Measurements from ENCODE around the gene RBM20.
"Not testable (repeated sequence)": the region's sequence is repeated elsewhere in the genome, so short reads cannot be mapped to it uniquely, and the experiment has no call there.

RBM20 gene

DNA sequence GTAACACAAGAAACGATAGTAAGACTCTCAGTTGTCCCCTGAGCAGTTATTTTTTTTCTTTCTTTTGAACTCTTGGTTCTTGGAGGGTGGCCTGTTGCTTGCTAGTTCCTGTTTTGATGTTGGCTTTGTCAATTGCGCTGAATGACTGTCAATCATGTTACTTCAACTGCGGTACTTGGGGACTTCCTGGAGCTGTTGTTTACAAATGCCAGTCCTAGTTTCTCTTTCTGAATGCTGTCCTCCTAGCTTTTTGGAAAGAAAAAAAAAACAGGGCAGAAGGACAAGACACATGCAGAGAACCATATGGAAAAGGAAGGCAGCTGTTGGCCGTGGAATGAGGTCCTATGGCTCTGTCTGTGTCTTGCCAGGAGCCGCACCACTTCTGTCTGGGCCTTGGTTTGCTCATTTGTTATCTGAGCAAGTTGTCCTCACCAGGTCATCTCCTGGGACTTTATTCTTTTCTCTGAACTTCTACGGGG is 220.6 kb downstream of the RBM20 start:
- DNase-seq (ENCODE audit: extremely low read depth in 1 of 2, low read depth in 1 of 2): no peak

DNA sequence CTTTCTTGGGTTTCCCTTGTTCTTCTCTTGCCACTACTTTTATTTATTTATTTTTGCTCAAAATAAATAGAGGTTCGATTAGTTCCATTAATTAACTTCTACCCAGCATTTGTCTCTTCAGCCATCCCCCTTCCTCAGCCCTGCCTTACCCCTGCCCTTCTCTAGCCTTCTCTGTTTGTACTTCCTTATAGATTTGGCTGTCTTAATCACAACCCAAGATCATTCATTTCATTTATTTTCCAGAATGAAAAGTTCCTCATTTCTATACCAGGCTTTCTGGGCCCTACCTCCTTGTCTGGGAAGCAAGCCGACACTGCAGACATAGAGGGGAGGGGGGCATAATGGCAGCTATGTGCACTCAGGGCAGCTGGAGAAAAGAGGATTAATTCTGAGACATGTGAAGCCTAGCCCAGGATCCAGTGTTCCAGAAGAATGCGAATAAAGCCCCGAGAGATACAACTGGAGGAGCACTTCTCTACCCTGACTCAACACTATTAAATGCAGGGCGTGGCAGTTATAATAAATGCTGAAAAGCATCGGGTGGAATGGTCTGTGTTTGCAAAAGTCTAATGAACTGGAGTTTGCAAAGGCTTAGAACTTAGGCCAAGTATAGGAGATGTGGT is 221.2 kb downstream of the RBM20 start:
- DNase-seq (ENCODE audit: extremely low read depth in 1 of 2, low read depth in 1 of 2): no peak

DNA sequence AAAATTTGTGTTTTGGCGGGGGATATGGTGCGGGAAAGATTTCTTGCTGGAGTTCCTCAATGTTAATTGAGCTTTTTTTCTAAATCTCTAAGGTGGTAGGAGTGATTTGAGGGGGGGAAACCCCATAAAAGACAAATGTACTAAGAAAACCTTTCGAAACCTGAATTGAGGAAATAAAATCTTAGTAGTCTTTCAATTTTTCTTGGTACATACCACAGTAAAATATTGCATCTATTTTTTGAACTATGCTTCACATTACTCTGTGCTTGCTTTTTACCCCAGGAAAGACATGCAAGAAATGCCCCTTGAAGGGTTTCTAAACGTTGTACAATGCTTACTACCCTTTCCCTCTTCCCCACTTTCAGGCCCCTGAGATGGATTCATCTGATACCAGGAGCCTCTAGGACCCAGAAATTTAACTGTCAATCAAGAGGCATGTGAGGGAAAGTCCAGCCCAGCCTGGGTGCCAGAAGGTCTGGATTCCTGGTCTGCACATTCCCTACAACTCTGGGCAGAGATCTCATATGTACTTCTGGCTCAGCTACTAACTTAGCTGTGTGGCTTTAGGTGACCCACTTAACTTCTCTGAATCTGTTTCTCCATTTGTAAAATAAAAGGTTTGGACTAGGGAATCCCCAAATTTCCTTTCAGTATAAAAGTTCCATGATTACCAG is 221.8 kb downstream of the RBM20 start:
- no peak for DNase-seq (ENCODE audit: extremely low read depth in 1 of 2, low read depth in 1 of 2)

DNA sequence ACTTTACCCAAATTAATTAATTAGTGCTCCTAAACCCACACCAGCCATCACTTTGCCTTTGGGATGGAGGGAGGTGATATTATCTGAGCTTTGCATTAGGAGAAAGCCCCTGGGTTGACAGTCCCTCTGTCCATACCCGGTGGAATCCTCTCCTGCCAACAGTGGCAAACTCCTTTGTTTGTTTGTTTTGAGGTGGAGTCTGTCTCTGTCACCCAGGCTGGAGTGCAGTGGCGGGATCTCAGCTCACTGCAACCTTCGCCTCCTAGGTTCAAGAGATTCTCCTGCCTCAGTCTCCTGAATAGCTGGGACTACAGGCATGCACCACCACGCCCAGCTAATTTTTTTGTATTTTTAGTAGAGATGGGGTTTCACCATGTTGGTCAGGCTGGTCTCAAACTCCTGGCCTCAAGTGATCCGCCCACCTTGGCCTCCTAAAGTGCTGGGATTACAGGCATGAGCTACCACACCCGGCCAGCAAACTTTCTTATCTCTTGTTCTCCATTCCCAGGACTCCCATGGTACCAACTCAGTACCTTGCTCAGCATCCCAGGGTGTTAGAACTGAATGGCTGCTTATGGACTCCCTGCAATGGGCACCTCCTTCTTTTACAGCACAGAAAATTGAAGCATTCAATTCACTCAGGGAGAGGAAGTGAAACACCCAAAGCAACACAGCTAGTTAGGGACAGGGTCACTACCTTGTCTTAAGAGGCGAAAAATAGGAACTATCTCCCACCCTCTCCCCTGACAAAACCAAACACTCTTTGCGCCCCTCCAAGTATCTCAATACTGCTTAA is 223.1 kb downstream of the RBM20 start:
- not testable (repeated sequence) for DNase-seq (ENCODE audit: extremely low read depth in 1 of 2, low read depth in 1 of 2)

DNA sequence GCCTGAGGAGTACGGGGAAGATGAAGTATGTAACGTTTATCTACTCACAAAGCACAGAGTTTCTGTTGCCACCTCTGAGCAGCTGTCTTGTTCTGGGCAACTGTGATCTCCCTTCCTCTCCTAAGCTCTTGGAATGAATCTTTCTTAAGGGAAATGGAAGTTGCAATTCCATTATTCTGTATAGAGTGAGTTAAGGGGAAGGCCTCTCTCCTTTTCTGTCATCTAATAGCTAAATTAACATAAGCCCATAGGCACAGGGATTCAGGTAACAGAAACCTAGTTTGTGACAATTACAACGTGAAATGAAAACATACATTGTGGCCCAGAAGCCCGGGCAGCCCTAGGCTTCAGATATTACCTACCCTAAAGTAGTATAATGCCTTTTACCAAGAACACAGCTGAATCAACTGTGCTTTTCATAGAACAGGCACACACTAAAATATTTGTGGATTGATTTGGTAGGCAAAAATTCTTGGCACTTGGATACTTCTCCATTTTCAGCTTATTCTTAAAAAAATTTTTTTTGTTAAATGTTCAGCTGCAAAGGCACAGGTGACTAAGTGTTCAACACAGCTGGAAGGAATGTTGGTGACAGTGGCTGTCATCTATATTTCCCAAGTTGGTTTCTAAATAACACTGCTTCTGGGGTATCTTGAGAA is 223.8 kb downstream of the RBM20 start:
- no peak for DNase-seq (ENCODE audit: extremely low read depth in 1 of 2, low read depth in 1 of 2)

DNA sequence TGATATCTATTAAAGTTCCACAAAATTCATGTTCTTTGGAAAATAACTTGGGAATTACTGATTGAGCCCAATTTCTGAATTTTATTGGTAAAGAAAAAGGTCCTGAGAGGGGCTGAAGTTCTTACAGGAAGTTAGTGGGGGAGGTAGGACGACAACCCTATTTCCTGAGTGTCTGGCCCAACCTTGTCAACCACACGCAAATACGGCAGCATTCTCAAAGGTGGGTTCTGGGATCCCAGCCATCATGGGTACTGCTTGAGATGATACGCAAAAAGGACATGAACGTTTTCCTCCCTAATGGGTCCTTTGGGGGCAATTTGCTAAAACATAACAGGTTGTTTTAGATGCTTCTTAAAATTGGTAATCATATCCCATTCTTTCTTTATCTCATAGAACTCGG is 224.8 kb downstream of the RBM20 start:
- DNase-seq (ENCODE audit: extremely low read depth in 1 of 2, low read depth in 1 of 2): no peak

DNA sequence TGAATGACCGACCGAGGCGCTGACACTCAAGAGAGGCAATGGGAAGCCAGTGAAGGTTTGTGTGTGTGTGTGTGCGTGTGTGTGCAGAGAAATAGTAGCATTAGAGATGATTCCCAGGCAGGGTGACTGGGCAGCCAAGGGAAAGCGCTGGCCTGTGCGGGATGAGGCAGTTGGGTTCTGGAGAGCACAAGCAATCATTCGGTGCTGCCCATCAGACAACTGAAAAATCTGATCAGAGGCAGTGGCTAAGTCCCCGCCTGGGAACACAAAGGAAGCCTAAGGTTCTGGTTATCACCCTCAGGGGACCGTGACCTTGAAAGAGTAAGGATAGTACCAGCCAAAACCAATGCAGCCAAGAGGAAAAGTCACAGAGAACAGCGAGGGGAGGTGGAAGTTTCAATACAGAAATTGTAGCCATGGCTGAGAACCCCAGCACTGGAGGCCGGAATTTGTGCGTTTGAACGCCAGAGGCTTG is 226.7 kb downstream of the RBM20 start:
- DNase-seq (ENCODE audit: extremely low read depth in 1 of 2, low read depth in 1 of 2): no peak

DNA sequence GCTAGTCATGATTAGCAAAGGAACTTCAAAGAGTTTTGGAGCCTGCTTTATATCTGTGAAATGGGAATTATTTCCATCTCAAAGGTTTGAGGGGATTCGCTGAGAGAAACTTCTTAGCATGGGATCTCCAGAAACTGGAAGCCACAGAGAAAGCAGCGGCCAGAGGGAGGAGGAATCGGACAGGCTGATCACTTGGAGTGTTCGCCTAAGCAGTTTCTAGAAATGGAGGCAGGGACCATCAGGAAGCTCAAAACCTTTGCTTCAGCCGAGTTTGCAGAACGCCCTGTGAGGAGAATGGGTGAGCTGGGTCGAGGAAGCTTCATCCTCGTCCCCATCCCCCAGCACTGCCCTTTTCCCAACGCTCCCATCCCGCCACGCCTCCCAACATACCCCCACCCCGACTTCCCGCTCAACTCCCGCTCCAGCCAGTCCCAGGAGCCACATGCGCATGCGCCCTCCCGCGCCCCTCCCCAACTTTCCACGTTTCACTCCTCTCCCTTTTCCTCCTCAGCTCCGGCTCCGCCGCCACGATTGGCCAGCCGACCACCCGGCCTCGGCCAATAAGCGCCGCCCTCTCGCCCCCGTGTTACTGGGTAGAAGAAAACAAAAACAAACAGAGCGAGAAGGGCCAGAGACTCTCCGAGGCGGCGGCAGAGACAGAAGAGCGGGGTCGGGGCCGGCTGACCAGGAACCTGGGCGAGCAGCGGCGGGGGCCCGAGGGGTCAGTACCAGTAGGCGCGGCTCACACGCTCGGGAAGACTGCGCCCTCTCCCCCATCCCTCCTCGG is 227.4 kb downstream of the RBM20 start, which contains the start of gene PDCD4:
Gene PDCD4 (plus strand): TSS at position 631 of the 787 bp plus-strand sequence. CDS start 4,100 bp downstream, outside the sequence.
- peak; percentile 89 to 90 for DNase-seq (ENCODE audit: extremely low read depth in 1 of 2, low read depth in 1 of 2)

DNA sequence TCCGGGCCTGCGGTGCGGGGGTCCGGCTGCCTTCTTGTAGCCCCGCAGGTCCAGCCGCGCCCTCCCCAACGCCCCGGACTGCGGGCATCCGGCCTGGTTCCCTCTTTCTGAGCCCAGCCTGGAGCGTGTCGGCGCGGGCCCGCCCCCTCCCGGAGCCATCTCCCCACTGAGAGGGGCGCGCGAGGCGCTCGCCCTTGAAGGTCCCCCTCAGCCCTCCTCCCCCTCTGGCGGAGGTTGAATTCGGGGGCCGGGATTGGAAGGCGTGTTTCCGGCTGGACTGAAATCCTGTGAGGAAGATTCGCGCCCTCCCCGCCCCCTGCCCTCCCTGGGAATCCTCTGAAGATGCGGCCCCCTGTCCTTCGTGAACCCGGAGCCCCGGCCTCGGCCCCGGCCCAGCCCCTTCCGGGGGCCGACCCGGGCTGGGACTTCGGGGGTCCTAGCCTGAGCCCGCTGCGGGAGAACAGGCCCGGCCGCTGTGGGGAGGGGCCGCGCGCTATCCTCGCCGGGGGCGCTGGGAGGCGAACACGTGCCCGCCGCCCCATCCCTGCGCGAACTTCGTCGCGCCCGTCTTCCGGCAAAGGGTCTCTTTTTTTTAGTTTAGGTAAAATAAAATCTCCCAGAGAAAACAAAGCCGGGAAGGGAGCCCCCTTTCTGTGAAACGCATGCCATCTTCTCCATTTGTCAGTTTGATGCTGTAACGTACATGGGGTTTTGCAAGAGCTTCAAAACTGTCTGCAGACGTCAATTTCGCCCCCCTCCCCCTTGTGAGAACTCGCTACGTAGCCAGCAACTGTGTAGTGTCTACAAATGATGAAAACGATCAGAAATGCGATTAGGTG is 228.2 kb downstream of the RBM20 start:
- DNase-seq (ENCODE audit: extremely low read depth in 1 of 2, low read depth in 1 of 2): peak; percentile 55 to 82

DNA sequence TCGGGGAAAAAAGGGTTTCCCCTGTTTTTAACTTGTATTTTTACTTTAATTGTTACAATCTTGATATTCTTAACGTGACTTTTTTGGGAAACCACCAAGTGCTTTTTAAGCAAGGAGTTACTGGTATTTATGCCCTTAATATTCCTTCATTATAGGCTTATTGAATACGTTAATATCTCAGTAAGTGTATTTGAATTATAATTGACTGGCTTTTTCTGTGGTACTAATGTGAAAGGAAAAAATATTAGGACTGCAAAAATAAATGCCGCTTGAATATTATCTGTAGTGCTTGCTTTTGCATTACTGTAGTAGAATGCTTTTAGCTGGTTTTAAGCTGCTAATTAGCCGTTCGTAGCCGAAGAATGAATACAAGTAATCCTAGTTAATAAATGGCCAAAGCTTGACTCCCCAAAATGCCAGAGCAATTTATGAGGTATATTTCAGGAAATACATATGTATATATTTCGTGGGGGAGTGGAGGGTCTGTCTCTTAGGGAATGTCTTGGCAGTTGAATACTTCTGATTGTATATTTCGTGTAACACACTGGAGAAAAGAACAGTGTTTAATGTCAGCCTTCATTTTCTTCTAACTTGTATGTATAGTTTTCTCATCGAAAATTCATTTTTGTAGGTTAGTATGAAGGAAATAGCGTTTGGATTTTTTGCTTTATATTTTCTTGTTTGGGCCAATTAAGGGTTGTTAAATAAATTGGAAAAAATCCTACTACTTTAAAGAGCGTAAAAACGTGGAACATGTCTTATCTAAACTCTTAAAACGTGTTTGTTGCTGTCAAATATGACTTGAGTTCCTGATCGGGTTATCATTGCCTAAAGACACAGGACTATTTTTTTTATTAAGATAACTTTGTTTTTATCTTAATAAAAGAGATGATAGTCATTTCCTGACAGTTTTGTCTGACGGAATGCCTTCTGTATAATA is 229.1 kb downstream of the RBM20 start:
- no peak for DNase-seq (ENCODE audit: extremely low read depth in 1 of 2, low read depth in 1 of 2)

DNA sequence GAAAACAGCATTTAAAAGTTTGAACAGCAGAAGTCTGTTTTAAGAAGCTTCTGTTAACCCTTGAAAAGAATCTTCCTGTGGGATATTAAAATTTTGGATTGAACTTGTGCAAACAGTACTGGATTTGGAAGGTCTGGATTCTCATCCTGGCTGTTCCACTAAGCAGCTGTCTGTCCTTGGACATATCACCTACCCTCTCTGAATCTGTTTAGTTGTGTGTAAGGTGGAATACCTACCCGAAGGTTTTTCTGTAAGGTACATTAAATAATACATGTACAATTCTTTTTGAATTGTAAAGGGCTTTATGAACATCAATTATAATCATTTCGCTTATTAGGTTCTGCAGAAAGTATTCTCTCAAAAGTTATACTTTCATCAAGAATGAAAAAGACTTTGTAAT is 229.8 kb downstream of the RBM20 start:
- DNase-seq (ENCODE audit: extremely low read depth in 1 of 2, low read depth in 1 of 2): no peak

DNA sequence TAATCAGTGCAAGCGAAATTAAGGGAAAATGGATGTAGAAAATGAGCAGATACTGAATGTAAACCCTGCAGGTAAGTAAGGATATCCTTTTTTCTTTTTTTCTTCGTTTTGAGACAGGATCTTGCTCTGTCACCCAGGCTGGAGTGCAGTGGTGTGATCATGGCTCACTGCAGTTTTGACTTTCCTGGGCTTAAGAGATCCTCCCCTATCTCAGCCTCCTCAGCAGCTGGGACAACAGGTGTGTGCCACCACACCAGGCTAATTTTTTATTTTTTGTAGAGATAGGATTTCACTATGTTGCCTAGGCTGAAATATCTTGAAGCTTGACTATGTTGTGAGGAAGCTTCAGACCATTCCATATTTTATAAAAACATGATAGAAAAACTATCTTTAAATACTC is 231.9 kb downstream of the RBM20 start:
- no peak for DNase-seq (ENCODE audit: extremely low read depth in 1 of 2, low read depth in 1 of 2)

DNA sequence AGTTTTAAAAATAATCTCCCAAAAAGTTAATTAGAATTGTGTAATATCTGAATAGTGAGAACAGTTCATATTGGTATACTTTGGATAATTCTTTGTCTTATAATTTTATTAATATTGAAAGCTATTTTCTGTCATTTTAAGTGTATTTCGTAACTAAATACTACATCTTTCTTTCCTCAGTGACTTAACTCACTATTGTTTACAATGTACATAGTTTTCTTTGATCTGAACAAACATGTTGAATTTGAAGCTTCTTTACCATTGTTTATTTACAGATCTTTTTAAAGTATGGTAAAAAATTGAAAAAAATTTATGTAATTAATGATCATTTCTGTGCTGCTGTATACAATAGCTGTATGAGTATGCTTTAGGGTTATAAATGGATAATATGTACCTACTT is 232.7 kb downstream of the RBM20 start:
- DNase-seq (ENCODE audit: extremely low read depth in 1 of 2, low read depth in 1 of 2): no peak

DNA sequence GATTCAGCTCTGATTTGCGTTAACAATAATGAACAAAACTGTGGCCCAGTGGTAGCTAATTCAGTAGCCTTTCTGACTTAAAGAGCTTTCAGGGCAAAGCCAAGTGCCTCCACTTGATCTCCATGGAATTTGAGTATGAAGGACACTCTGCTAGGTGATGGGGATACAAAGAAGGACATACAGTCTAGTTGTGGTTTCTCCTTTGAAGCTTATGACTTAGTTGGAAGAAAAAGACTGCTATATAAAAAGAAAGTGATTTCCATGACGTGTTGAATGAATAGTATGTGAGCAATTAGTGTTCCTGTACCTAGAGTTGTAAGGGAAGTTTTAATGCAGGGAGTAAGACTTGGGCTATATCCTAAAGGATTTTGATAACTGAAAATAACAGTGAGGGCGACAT is 235.9 kb downstream of the RBM20 start:
- no peak for DNase-seq (ENCODE audit: extremely low read depth in 1 of 2, low read depth in 1 of 2)

DNA sequence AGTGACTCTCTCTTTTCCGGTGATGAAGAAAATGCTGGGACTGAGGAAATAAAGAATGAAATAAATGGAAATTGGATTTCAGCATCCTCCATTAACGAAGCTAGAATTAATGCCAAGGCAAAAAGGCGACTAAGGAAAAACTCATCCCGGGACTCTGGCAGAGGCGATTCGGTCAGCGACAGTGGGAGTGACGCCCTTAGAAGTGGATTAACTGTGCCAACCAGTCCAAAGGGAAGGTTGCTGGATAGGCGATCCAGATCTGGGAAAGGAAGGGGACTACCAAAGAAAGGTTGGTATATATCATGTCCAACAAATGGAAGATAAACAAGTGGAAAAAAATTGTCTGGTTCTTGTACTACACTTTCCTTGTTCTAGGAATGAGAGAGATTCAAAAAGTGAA is 237.1 kb downstream of the RBM20 start:
- DNase-seq (ENCODE audit: extremely low read depth in 1 of 2, low read depth in 1 of 2): no peak

DNA sequence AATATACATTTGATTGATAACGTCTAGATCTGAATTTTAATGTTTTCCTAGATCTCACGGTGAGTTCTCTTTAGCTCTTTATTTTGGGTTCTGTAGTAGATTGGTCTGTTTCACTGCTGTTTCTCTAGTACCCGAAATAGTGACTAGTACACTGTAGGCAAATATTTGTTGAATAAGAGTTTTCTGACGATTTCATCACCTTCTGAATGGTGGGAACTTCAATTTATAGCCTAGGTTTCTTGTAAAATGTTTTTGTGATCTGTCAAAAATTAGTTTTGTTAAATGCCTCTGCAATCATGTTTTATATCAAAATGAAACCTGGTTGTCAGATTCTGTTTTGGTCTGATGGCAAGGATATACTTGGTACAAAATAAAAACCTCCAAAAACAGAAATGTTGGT is 237.8 kb downstream of the RBM20 start:
- DNase-seq (ENCODE audit: extremely low read depth in 1 of 2, low read depth in 1 of 2): no peak

DNA sequence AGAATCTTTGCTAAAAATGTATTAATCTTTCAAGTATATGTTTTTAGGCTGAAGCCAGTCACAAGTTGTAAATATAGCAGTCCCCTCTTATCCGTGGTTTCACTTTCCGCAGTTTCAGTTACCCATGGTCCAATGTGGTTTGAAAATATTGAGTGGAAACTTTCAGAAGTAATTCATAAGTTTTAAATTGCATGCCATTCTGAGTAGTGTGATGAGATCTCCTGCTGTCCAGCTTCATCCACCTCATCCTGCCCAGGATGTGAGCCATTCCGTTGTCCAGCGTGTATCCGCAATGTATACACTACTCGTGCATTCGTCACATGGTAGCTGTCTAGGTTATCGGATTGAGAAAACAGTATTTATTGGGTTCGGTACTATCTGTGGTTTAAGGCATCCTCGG is 239.8 kb downstream of the RBM20 start:
- DNase-seq (ENCODE audit: extremely low read depth in 1 of 2, low read depth in 1 of 2): no peak

DNA sequence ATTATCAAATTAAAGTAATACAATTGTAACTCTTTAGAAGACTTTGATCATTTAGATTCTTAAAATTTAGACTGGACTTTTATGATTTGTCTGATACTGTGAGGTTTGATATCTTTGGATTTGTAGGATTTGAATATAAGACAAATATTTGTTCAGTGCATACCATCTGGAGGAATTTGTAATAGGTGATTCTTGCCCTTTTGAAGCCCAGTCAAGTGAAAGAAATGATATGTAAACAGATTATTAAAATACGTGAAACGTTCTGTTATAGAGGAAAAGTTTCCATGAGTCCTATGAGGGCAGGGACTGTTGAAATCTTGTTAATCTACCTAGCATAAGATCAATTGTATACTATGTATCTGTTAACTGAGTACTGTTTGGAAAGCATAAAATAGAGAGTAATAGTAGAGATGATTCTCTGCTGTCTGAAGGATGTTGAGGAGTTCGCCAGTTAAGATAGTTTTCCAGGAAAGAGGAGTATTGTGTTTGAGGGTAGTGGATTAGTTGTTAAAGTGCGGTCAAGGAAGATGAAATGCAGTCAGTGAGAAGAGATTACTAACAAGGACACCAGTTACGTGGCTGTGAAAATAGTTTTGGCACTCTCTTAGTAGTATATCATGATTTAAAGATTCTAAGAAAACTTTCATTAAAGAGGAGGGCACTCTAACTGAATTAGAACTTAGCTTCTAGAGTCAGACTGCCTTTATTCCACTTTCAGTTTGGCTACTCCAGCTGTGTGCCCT is 242.0 kb downstream of the RBM20 start:
- DNase-seq (ENCODE audit: extremely low read depth in 1 of 2, low read depth in 1 of 2): no peak
